ENCODE data around the gene ENKD1.
A peak's percentile ranks its signal among the peaks of the same experiment; 100 is the strongest.

ENKD1 gene

GRCh38 chr16:67648088-67648763 lies 18.3 kb downstream of the ENKD1 start:
- DNase-seq = no peak

- DNase-seq = no peak
Measured at GRCh38 chr16:67647681-67648080, 18.9 kb downstream of the ENKD1 start.

DNA sequence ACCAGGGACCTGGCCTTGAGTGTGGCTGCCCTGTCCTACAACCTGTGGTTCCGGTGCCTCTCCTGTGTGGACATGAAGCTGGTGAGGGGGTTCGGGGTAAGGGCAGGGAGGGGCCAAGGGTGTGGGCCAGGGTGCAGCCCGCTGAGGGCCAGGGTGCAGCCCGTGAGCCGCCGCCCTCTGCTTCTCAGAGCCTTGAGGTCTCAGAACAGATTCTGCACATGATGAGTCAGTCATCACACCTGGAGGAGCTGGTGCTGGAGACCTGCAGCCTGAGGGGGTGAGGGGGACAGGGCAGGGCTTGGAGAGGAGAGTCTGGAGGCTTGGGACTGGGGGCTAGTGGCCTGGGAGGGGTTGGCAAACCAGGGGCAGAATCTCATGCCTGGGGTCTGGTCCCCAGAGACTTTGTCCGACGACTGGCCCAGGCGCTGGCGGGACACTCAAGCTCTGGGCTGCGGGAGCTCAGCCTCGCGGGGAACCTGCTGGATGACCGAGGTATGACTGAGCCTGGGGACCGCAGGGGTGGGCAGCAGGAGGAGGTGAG lies 19.4 kb downstream of the ENKD1 start:
- DNase-seq = no peak

- DNase-seq = peak; percentile 48
Measured at GRCh38 chr16:67645397-67646121, 21.0 kb downstream of the ENKD1 start.

DNA sequence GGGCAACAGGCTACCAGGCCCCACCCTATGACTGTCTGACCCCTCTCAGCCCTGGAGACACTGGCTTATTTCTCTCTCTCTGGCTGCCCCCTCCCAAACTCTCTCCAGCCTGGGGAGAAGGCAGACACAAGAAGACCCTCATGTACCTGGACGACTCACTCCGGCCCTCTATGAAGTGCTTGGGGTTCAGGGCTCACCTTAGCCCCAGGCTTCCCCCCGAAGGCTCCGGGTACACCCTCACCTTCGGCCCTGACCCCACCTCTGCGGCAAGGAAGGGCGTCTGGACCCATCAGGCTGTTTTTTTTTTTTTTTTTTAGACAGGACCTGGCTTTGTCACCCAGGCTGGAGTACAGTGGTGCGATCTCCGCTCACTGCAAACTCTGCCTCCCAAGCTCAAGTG lies 22.5 kb downstream of the ENKD1 start:
- no peak for DNase-seq

DNA sequence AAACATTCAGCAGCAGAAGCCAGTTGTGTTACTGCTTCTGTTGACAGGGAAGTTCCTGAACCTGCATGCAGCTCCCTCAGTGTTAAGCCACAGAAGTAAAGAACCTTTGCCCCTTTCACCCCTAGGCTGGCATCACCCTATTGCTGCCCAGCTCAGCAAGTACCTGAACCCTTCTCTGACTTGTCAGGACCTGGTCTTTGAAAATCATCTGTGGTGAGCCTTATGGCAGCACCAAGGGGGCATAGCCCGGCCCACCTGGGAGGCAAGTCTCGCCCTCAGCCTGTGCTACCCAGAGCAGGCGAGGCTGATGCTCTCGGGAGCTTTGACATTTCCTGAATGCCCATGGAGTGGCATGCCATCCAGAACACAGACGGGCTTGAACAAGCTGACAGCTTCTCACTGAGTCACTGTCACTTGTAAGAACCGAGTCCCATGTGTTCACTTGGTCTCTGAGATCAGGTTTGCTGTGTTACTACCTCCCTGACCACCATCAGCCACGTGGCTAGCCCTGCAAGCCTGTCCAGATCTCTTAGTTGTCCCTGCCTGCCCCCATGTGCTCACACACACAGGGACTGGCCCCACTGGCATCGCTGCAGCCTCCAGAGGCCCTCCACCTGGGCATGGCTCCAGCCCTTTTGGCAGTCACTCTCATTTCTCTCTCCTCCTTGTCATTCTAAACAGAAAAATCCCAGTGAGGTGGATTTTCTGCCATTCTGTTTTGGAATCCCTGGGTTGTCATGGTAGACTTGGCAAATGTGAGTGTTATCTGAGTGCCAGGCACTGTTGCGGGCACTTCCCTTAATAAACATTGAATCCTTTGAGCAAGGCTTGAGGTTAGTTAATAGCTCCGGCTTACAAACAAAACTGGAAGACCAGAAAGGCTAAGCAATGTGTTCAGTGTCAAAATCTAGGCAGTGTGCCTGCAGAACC lies 24.5 kb downstream of the ENKD1 start:
- peak; percentile 28 for DNase-seq

- DNase-seq = no peak
Measured at GRCh38 chr16:67637625-67638024, 28.9 kb downstream of the ENKD1 start.

- no peak for DNase-seq
Measured at GRCh38 chr16:67636713-67637112, 29.8 kb downstream of the ENKD1 start.

GRCh38 chr16:67632415-67633172 lies 34.0 kb downstream of the ENKD1 start:
- no peak for DNase-seq

DNA sequence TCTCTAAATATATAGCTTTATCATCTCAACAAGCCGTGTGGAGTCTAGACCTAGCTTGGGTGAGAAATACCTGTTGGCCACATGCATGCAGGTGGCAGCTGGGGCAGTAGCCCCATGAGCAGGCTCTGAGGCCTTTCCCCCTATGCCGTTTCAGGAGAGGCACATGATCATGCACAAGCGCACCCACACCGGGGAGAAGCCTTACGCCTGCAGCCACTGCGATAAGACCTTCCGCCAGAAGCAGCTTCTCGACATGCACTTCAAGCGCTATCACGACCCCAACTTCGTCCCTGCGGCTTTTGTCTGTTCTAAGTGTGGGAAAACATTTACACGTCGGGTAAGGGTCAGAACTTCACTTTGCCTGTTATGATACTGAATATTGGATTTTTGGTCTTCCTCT lies 38.3 kb downstream of the ENKD1 start:
- DNase-seq = no peak

DNA sequence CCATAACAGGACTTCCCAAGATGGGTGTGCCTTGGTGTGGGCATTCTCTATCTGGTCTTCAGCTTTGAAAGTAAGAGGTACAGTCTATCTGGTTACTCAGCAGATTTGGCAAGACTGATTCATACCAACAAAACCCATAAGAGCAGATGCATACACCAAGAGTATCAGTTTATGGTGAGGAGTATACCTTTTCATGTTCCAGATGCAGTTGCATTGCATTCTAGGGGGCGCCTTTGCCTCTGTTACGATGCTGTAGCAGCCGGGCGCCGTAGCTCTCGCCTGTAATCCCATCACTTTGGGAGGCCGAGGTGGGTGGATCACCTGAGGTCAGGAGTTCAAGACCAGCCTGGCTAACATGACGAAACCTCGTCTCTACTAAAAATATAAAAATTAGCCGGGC lies 52.7 kb downstream of the ENKD1 start:
- DNase-seq = peak; percentile 30

Data from DMS53 (cell line).